HepG2 (cell line): ENCODE measurements around the gene DHRS13. TPM values are rescaled to one million over a fixed set of nuclear protein-coding genes. Genes with fewer than 3 reads are reported as not detected.

ENCODE experiments used
- ELF3 ChIP-seq: IDR thresholded peaks from 2 replicates; pipeline ENCODE4 v1.6.1; 2016; ENCODE audit warnings: missing genetic modification reagents, missing compliant biosample characterization
- ISL2 ChIP-seq: sonication (generic); formaldehyde crosslinking; IDR thresholded peaks from 2 replicates; pipeline ENCODE4 v1.5.0; 2020; ENCODE audit warnings: missing genetic modification reagents
- ISX ChIP-seq: sonication (generic); formaldehyde crosslinking; conservative IDR thresholded peaks from 2 replicates; pipeline ENCODE4 v1.5.0; 2020; ENCODE audit warnings: missing genetic modification reagents
- JDP2 ChIP-seq: sonication (generic); formaldehyde crosslinking; IDR thresholded peaks from 2 replicates; pipeline ENCODE4 v1.8.1; 2022; ENCODE audit warnings: missing genetic modification reagents, borderline replicate concordance
- KMT2A ChIP-seq: sonication (generic); formaldehyde crosslinking; IDR thresholded peaks from 2 replicates; pipeline ENCODE4 v1.4.0; 2020; ENCODE audit warnings: missing genetic modification reagents
- KMT2B ChIP-seq: IDR thresholded peaks from 2 replicates; pipeline ENCODE4 v1.6.1; 2016; ENCODE audit warnings: missing genetic modification reagents, missing compliant biosample characterization
- NFKB2 ChIP-seq: sonication (generic); formaldehyde crosslinking; IDR thresholded peaks from 2 replicates; pipeline ENCODE4 v1.4.0; 2020; ENCODE audit warnings: missing genetic modification reagents, borderline replicate concordance
- RBFOX2 ChIP-seq: fragments of 200-400 bp; formaldehyde crosslinking; IDR thresholded peaks from 2 replicates; pipeline ENCODE4 v1.6.1; 2017; ENCODE audit warnings: low read depth, mild to moderate bottlenecking, low read length
- THYN1 ChIP-seq: sonication (generic); formaldehyde crosslinking; IDR thresholded peaks from 2 replicates; pipeline ENCODE4 v1.8.1; 2023; ENCODE audit warnings: low read depth, mild to moderate bottlenecking, moderate library complexity, missing genetic modification reagents, borderline replicate concordance
- ZBTB21 ChIP-seq: sonication (generic); formaldehyde crosslinking; IDR thresholded peaks from 2 replicates; pipeline ENCODE4 v1.4.0; 2020; ENCODE audit warnings: missing genetic modification reagents
- ZNF253 ChIP-seq: sonication (generic); formaldehyde crosslinking; IDR thresholded peaks from 2 replicates; pipeline ENCODE4 v1.8.0; 2022; ENCODE audit warnings: mild to moderate bottlenecking, missing genetic modification reagents, borderline replicate concordance
- ZNF547 ChIP-seq: sonication (generic); formaldehyde crosslinking; IDR thresholded peaks from 2 replicates; pipeline ENCODE4 v1.5.1; 2020; ENCODE audit warnings: mild to moderate bottlenecking, missing genetic modification reagents
- ZNF614 ChIP-seq: IDR thresholded peaks from 2 replicates; pipeline ENCODE4 v1.6.1; 2018; ENCODE audit warnings: missing biosample characterization, missing genetic modification reagents, inconsistent platforms, borderline replicate concordance
- ZNF792 ChIP-seq: IDR thresholded peaks from 2 replicates; pipeline ENCODE4 v1.6.1; 2016
- ZSCAN21 ChIP-seq: sonication (generic); formaldehyde crosslinking; IDR thresholded peaks from 2 replicates; pipeline ENCODE4 v1.8.0; 2022; ENCODE audit warnings: mild to moderate bottlenecking, missing genetic modification reagents, moderate library complexity, borderline replicate concordance
- polyA plus RNA-seq, 8 experiments: library from polyadenylated mRNA; depleted of rRNA in 3 of 8; stranded (reverse) in 7 of 8; unstranded in 1 of 8; fragments of >200 nt; fragmentation: Illumina TruSeq in 4 of 8; extraction: Trizol in 4 of 8; gene quantifications; 2 replicates each; pipeline versions ENCODE4 v1.2.1 to v1.2.3, GENCODE V29; 2011 to 2016; ENCODE audit warnings: low read depth in 4 of 8, missing spikeins in 1 of 8, mixed read lengths in 1 of 8; ENCODE audit not compliant: insufficient read depth in 1 of 8
- total RNA-seq, 5 experiments: library from RNA; depleted of rRNA; stranded (reverse); fragments of >200 nt; fragmentation: Illumina TruSeq; extraction: Trizol; gene quantifications; 2 replicates each; pipeline ENCODE4 v1.2.3, GENCODE V29; 2016; ENCODE audit warnings: low read depth in 1 of 5
- TF ChIP-seq, protein P1 (sequence below): sonication (generic); formaldehyde crosslinking; IDR thresholded peaks from 2 replicates; pipeline ENCODE4 v1.8.1; 2022; ENCODE audit warnings: mild to moderate bottlenecking, missing genetic modification reagents
- TF ChIP-seq, protein P2 (sequence below): sonication (generic); formaldehyde crosslinking; IDR thresholded peaks from 2 replicates; pipeline ENCODE4 v1.4.0; 2020; ENCODE audit warnings: missing genetic modification reagents
- TF ChIP-seq, protein P3 (sequence below): IDR thresholded peaks from 2 replicates; pipeline ENCODE4 v1.6.1; 2018; ENCODE audit warnings: missing genetic modification reagents, mild to moderate bottlenecking, missing compliant biosample characterization
- TF ChIP-seq, protein P4 (sequence below): sonication (generic); formaldehyde crosslinking; IDR thresholded peaks from 2 replicates; pipeline ENCODE4 v1.4.0; 2020; ENCODE audit warnings: missing genetic modification reagents, mild to moderate bottlenecking, borderline replicate concordance
- TF ChIP-seq, protein P5 (sequence below): sonication (generic); formaldehyde crosslinking; IDR thresholded peaks from 2 replicates; pipeline ENCODE4 v1.4.0; 2020; ENCODE audit warnings: missing genetic modification reagents, mild to moderate bottlenecking, borderline replicate concordance

DHRS13 gene
- total and polyA plus RNA-seq, 2 of the 13 experiments (the other 11 are each of a cell fraction or from before 2014, with no cell fraction given): 11.8 to 12.6 TPM

DNA sequence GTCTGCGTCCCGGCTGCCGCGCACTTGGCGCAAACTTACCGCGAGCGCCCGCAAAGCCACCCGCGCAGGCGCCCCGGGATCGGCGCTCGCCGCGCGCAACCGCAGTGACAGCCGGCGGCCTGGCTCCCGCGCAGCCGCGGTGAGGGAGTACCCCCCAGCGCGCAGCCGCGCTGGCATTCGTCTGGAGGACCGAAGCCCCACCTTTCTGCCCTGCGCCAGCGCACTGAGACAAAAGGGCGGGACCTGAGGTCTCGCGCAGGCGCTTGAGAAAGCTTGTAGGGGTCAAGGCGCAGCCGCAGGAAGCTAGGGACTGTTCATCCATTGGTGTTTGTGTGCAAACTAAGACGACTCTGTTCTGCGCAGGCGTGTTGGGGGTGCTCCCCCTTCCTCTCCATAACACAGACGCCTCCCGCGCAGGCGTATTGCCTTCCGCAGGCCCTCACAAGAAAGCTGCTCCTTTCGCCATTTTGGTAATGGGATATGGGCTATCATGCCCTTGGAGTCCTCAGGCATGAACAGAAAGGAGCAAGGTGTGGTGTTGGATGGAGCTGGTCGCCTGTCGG, 48.6 kb upstream of the DHRS13 start, which contains the start of gene PHF12 (continued):
- peak; percentile 65; the same call in 1 of the 2 replicates for TF ChIP-seq NFKB2 (CRISPR knock-in tag)
- no peak for TF ChIP-seq ZNF253 (CRISPR knock-in tag)
- no peak for TF ChIP-seq ZBTB21
- TF ChIP-seq, protein P1, sequence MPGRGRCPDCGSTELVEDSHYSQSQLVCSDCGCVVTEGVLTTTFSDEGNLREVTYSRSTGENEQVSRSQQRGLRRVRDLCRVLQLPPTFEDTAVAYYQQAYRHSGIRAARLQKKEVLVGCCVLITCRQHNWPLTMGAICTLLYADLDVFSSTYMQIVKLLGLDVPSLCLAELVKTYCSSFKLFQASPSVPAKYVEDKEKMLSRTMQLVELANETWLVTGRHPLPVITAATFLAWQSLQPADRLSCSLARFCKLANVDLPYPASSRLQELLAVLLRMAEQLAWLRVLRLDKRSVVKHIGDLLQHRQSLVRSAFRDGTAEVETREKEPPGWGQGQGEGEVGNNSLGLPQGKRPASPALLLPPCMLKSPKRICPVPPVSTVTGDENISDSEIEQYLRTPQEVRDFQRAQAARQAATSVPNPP: no peak
- no peak for TF ChIP-seq THYN1 (CRISPR knock-in tag)
- peak; percentile 82 for TF ChIP-seq RBFOX2
- 0 out of 2 replicates have a peak, but pooled peaks have one; percentile 52 for TF ChIP-seq ZSCAN21 (CRISPR knock-in tag)
- TF ChIP-seq, protein P2, sequence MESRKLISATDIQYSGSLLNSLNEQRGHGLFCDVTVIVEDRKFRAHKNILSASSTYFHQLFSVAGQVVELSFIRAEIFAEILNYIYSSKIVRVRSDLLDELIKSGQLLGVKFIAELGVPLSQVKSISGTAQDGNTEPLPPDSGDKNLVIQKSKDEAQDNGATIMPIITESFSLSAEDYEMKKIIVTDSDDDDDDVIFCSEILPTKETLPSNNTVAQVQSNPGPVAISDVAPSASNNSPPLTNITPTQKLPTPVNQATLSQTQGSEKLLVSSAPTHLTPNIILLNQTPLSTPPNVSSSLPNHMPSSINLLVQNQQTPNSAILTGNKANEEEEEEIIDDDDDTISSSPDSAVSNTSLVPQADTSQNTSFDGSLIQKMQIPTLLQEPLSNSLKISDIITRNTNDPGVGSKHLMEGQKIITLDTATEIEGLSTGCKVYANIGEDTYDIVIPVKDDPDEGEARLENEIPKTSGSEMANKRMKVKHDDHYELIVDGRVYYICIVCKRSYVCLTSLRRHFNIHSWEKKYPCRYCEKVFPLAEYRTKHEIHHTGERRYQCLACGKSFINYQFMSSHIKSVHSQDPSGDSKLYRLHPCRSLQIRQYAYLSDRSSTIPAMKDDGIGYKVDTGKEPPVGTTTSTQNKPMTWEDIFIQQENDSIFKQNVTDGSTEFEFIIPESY (CRISPR knock-in tag): no peak
- TF ChIP-seq, protein P3, sequence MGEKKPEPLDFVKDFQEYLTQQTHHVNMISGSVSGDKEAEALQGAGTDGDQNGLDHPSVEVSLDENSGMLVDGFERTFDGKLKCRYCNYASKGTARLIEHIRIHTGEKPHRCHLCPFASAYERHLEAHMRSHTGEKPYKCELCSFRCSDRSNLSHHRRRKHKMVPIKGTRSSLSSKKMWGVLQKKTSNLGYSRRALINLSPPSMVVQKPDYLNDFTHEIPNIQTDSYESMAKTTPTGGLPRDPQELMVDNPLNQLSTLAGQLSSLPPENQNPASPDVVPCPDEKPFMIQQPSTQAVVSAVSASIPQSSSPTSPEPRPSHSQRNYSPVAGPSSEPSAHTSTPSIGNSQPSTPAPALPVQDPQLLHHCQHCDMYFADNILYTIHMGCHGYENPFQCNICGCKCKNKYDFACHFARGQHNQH (CRISPR knock-in tag): no peak
- peak; percentile 46; the same call in 1 of the 2 replicates for TF ChIP-seq ZNF792 (CRISPR knock-in tag)
- no peak for TF ChIP-seq ISX
- TF ChIP-seq, protein P4, sequence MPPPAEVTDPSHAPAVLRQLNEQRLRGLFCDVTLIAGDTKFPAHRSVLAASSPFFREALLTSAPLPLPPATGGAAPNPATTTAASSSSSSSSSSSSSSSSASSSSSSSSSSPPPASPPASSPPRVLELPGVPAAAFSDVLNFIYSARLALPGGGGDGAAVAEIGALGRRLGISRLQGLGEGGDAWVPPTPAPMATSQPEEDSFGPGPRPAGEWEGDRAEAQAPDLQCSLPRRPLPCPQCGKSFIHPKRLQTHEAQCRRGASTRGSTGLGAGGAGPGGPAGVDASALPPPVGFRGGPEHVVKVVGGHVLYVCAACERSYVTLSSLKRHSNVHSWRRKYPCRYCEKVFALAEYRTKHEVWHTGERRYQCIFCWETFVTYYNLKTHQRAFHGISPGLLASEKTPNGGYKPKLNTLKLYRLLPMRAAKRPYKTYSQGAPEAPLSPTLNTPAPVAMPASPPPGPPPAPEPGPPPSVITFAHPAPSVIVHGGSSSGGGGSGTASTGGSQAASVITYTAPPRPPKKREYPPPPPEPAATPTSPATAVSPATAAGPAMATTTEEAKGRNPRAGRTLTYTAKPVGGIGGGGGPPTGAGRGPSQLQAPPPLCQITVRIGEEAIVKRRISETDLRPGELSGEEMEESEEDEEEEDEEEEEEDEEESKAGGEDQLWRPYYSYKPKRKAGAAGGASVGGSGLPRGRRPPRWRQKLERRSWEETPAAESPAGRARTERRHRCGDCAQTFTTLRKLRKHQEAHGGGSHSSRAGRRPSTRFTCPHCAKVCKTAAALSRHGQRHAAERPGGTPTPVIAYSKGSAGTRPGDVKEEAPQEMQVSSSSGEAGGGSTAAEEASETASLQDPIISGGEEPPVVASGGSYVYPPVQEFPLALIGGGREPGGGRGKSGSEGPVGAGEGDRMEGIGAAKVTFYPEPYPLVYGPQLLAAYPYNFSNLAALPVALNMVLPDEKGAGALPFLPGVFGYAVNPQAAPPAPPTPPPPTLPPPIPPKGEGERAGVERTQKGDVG (CRISPR knock-in tag): peak; percentile 84; the same call in 1 of the 2 replicates
- TF ChIP-seq KMT2B (CRISPR knock-in tag): no peak
- TF ChIP-seq ELF3 (CRISPR knock-in tag): no peak
- 0 out of 2 replicates have a peak, but pooled peaks have one; percentile 28 for TF ChIP-seq ZNF614
- TF ChIP-seq, protein P5, sequence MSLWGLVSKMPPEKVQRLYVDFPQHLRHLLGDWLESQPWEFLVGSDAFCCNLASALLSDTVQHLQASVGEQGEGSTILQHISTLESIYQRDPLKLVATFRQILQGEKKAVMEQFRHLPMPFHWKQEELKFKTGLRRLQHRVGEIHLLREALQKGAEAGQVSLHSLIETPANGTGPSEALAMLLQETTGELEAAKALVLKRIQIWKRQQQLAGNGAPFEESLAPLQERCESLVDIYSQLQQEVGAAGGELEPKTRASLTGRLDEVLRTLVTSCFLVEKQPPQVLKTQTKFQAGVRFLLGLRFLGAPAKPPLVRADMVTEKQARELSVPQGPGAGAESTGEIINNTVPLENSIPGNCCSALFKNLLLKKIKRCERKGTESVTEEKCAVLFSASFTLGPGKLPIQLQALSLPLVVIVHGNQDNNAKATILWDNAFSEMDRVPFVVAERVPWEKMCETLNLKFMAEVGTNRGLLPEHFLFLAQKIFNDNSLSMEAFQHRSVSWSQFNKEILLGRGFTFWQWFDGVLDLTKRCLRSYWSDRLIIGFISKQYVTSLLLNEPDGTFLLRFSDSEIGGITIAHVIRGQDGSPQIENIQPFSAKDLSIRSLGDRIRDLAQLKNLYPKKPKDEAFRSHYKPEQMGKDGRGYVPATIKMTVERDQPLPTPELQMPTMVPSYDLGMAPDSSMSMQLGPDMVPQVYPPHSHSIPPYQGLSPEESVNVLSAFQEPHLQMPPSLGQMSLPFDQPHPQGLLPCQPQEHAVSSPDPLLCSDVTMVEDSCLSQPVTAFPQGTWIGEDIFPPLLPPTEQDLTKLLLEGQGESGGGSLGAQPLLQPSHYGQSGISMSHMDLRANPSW: no peak
- no peak for TF ChIP-seq JDP2 (CRISPR knock-in tag)
- 0 out of 2 replicates have a peak, but pooled peaks have one; percentile 17 for TF ChIP-seq ISL2 (CRISPR knock-in tag)
- peak; percentile 76; the same call in 1 of the 2 replicates for TF ChIP-seq ZNF547 (CRISPR knock-in tag)
- TF ChIP-seq KMT2A (CRISPR knock-in tag): 0 out of 2 replicates have a peak, but pooled peaks have one; percentile 18
